Colonic mucosa (tissue), 4 donors: ENCODE data around the gene RPUSD4. TPM values are rescaled to one million over a fixed set of nuclear protein-coding genes. Genes with fewer than 3 reads are reported as not detected.
A peak's percentile ranks its signal among the peaks of the same experiment; 100 is the strongest.

Experiments used
- DNase-seq: peaks from one replicate; pipeline ENCODE4 v3.0.0-alpha.2; 2020
- H3K27ac ChIP-seq: fragments of 200-600 bp; one replicate; pipeline ENCODE4 v1.8.0; 2021
- H3K27me3 ChIP-seq: fragments of 200-600 bp; one replicate; pipeline ENCODE4 v1.8.0; 2021
- H3K36me3 ChIP-seq: fragments of 200-600 bp; one replicate; pipeline ENCODE4 v1.8.0; 2021
- H3K4me1 ChIP-seq: fragments of 200-600 bp; one replicate; pipeline ENCODE4 v1.8.0; 2021; ENCODE audit warnings: mild to moderate bottlenecking
- H3K4me3 ChIP-seq: fragments of 200-600 bp; one replicate; pipeline ENCODE4 v1.8.0; 2021
- H3K9ac ChIP-seq, 2 donors: one replicate each; pipeline ENCODE4 v1.7.0; 2013; ENCODE audit warnings: control low read depth in 2 of 2, low read depth in 2 of 2, low read length in 2 of 2
- H3K9me3 ChIP-seq: fragments of 200-600 bp; one replicate; pipeline ENCODE4 v1.8.0; 2021
- CTCF ChIP-seq: fragments of 200-600 bp; IDR thresholded peaks from one replicate; pipeline ENCODE4 v1.8.0; 2022; ENCODE audit warnings: antibody characterized with exemption, mild to moderate bottlenecking
- intact Hi-C: fragments of 100-400 bp; cut with DNase I; formaldehyde crosslinking; loops from one replicate; pipeline ENCODE4 v1.14.1; 2022
- total RNA-seq, 2 donors: library from RNA; stranded (reverse); fragmentation: NEBNext Ultra II Directional in 1 of 2; extraction: Animal tissue kit (Norgen Biotek cat#: 25700) in 1 of 2; gene quantifications; one replicate each; pipeline ENCODE4 v1.2.1, GENCODE V29; 2021
- donor health status: healthy.
- donor health status: DM: no; HTN: no; CAD: no.
- donor health status: DM: no; HTN: no; CAD: no.

The RPUSD4 gene
- total RNA-seq, 2 donors from 2014 or later, result 14.4 to 25.1 TPM

DNA sequence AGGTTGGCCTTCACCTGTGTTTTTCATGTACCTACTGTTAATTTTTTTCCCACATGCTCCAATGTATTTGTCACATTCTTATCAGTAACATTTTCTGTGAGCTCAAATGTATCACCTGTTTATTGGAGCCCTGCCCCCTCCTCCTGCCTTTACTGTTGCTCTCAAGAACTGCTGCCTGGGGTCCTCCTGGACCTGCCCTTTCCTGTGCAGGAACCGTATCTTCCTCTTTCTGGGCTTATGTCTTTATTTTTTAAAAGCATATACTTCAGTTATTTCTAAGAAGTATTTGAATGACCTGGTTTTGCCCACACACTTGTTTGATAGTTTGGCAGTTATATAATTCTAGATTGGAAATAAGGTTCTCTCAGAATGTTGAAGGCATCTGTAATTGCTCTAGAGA, 6.0 kb upstream of the RPUSD4 start:
- peak overlapping the region in 1 of 2 donors; percentile 21 for H3K9ac ChIP-seq
- H3K4me1 ChIP-seq, result no peaks in the 10 kb centered on the region
- H3K27me3 ChIP-seq, result no peaks in the 10 kb centered on the region
- intact Hi-C loops, result no loop called here
- no peak for TF ChIP-seq CTCF
- H3K4me3 ChIP-seq, result no peak overlapping the region
- DNase-seq, result no peak
- no peaks in the 10 kb centered on the region for H3K36me3 ChIP-seq
- no peaks in the 10 kb centered on the region for H3K9me3 ChIP-seq
- no peak overlapping the region for H3K27ac ChIP-seq

GRCh38 chr11:126216526-126217305, 5.3 kb upstream of the RPUSD4 start:
- Histone ChIP-seq H3K4me1 (no peaks in the 10 kb centered on the region), H3K36me3 (no peaks in the 10 kb centered on the region), H3K27ac (no peak overlapping the region), H3K4me3 (no peak overlapping the region), H3K9ac (no peak overlapping the region), H3K9me3 (no peaks in the 10 kb centered on the region), H3K27me3 (no peaks in the 10 kb centered on the region)
- DNase-seq, result no peak
- intact Hi-C loops, result no loop called here
- no peak for TF ChIP-seq CTCF

- peak overlapping the region; percentile 8 for H3K4me3 ChIP-seq
- H3K9ac ChIP-seq, result peak overlapping the region in 1 of 2 donors; percentile 16
- TF ChIP-seq CTCF, result no peak
- peak; percentile 78 for DNase-seq
- intact Hi-C loops, result loop anchor here (5.0 kb wide), 1 partner anchor 52 kb away; the partner anchor contains the start of genes FOXRED1 and SRPRA
- H3K27ac ChIP-seq, result peak overlapping the region; percentile 70
- no peaks in the 10 kb centered on the region for H3K36me3 ChIP-seq
- H3K9me3 ChIP-seq, result no peaks in the 10 kb centered on the region
- peaks cover 3% of the 10 kb centered on the region for H3K4me1 ChIP-seq
- H3K27me3 ChIP-seq, result no peaks in the 10 kb centered on the region
These were observed 3.4 kb upstream of the RPUSD4 start for GRCh38 chr11:126214841-126215240.

DNA sequence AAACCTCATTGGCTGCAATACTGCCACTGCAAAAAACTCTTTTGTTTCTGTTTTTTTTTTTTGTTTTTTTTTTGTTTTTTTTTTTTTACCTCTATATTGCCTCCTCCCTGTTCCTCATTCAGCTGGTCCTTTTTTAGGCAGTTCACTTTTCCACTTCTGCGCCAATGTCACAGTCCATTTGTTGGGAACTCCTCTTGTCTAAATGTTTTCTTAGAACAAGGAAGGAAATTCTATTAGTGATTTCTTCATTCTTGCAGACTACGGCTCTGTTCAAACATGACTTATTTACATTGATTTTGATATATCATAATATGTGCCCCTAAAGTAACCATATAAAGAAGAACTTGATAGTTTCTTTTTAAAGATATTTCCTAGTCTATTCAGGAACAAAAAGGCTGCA, 3.0 kb upstream of the RPUSD4 start:
- H3K27ac ChIP-seq, result peak overlapping the region; percentile 70
- no peak for TF ChIP-seq CTCF
- no peaks in the 10 kb centered on the region for H3K27me3 ChIP-seq
- H3K4me1 ChIP-seq, result peaks cover 3% of the 10 kb centered on the region
- DNase-seq, result peak; percentile 40
- no peaks in the 10 kb centered on the region for H3K36me3 ChIP-seq
- no peak overlapping the region for H3K9ac ChIP-seq
- intact Hi-C loops, result loop anchor here (5.0 kb wide), 1 partner anchor 53 kb away; the partner anchor contains the start of genes FOXRED1 and SRPRA
- H3K9me3 ChIP-seq, result no peaks in the 10 kb centered on the region
- peak overlapping the region; percentile 8 for H3K4me3 ChIP-seq

- Histone ChIP-seq H3K4me1 (peaks cover 3% of the 10 kb centered on the region), H3K9me3 (no peaks in the 10 kb centered on the region), H3K27me3 (no peaks in the 10 kb centered on the region), H3K36me3 (no peaks in the 10 kb centered on the region), H3K4me3 (peak overlapping the region; percentile 88), H3K9ac (peak overlapping the region; percentile 90 to 98), H3K27ac (peak overlapping the region; percentile 70)
- TF ChIP-seq CTCF, result no peak
- DNase-seq, result no peak
- intact Hi-C loops, result loop anchor here (5.0 kb wide), 1 partner anchor 55 kb away; the partner anchor contains the start of genes FOXRED1 and SRPRA
These were observed 725 bp upstream of the RPUSD4 start for GRCh38 chr11:126212089-126212660.
